ENCODE results near the gene ZDHHC14.
"Not testable (repeated sequence)": the region's sequence is repeated elsewhere in the genome, so short reads cannot be mapped to it uniquely, and the experiment has no call there.

Gene ZDHHC14

DNA sequence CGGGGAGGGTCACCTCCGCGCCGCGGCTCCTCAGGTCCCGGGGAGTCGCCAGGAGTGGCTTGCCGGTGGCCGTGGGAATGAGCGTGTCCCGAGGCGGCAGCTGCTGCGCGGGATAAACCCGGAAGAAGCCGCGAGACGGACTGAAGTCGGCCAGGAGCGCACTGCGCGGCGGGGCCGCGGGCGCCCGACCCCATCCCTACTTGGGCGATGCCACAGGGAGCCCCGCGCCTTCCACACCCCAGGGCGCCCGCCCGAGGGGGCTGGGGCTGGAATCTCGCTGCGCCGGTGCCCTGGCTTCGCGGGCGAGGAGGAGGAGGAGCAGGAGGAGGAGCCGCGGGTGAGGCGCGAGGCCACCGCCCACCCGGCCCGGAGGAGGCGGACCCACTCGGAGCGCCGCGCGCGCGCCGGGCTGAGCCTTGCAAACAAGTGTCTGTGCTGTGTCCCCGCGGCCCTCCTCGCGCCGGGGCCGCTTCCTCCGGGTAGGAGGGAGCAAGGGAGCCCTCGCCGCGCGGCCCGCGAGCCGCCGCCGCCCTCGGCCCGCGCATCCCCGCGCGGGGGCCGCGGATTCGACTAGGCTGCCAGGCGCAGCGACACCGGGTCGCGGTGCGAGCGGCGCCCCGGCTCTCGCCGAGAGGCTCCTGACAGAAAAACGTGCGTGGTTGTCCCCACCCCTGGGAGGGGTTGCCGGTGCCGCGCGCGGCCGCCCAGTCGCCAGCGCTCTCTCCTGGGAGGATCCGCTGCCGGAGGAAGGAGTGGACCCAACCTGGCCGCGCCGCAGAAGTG is at the start of gene ZDHHC14:
Gene ZDHHC14, plus strand, starts transcription at position 412 of the 783 bp plus-strand sequence.
- DNase-seq: peak; percentile 95

DNA sequence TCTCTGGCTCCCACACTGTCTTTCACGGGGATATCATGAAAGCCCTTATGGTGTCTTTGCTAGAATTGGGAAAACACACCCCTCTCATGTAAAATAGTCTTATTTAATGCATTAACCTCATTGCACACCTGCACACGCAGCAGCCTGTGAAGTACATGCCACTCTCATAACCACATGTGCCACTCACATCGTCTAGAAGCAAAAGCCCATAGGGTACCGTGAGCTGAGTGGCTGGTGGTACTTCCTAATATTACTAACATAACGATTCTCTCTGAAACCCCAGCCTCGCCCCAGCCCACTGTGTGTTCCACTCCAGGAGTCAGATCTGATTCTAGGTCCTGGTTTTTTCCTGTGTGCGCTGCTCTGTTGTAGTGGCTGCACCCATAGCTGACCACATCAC is 48.2 kb upstream of the ZDHHC14 start:
- no peak for DNase-seq

DNA sequence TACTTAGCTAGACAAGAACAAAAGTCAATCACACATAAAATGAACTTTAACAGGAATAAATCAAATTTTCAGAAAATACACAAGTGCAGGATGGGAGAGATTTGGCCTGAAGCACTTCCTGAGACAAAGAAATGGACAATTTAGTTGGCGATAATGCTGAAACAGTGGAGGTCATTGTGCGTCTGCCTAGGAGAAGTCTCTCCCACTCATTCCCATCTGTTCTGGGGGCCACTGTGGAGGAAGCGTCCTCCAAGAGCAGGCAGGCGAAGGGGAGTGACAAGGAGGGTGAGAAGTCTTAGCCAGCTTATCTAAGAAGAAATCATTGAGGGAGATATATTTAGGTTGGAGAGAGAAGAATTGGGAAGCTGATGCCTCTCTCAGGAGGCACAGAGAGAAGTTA is 47.5 kb upstream of the ZDHHC14 start:
- no peak for DNase-seq

DNA sequence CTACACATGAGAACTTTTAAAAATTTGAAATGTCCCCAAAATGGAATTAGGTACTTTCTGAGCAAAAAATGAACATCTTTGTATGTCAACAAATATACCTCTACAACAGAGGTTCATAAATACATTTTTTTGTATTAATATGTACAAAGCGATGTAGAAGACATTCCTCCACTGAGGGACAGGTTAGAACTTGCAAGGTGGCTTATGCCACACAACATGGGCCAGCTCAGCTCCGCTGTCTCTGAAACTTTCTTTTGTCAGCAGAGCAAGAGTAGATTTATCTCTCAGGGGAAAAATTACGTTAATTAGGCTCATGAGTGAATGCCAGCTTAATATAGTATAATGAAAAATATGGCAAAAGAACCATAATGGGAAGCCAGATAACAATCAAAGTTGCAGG is 47.0 kb upstream of the ZDHHC14 start:
- no peak for DNase-seq

DNA sequence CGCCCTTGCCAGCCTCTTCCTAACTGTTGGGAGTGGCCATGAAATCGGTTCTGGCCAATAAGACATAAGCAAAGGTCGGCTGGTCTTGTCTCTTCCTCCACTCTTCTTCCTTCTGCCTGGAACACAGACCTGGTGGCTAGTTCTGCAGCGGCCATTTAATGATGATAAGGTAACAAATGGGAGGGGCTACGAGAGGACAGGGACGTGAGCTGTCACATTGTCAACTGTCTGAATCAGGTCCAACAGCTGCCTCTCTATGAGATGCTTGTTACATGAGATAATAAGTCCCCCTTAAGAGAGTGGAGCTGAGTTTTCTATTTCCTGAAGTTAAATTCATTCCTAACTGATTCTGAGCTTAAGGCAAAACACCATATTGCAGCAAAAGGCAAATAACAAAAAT is 45.2 kb upstream of the ZDHHC14 start:
- DNase-seq: no peak

DNA sequence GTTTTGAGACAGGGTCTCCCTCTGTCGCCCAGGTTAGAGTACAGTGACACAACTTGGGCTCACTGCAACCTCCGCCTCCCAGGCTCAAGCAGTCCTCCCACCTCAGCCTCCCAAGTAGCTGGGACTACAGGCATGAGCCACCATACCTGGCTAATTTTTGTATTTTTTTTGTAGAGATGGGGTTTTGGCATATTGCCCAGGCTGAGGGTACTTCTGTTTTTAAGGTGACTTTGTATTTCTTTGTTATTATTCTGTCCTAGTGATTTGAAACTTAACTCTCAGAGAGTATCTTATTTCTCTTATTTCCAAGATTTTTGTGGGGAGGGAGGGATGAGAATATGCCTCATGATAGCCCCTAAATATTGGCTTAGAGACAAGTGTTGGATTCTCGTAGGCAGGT is 43.7 kb upstream of the ZDHHC14 start:
- DNase-seq: not testable (repeated sequence)

DNA sequence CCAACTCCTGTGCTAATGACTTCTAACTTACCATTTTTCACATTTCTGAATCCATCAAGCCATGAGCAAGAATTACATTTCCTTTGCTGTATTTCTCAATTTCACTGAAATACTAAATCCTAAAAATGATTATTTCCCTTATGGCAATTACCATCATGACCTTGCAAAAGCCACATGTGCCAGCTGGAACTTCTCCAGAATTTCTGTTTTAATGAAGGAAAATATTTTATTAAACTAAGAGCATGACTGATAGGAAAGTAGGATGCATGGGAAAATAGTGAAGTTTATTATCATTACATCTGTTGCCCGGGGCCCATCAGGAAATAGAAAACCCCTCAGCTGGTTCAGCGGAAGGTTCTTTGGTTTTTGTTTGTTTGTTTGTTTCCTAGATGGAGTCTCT is 43.2 kb upstream of the ZDHHC14 start:
- DNase-seq: no peak

DNA sequence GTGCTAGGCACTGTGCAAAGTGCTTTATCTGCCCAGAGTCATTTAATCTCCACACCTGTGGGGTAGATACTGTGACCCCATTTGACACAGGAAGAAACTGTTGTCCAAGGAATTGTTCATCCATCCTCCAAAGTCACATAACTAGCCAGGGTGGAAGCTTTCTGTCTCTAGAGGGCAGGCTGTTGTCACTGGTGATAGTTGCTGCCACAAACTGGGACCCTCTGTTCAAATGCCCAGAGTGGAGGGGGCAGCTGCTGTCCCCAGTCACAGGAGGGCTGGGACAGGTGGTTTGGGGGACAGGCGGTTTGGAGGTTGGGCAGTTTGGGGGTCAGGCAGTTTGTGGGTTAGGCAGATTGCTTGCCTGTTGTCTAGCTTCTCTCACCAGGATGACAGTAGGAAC is 41.6 kb upstream of the ZDHHC14 start:
- no peak for DNase-seq

DNA sequence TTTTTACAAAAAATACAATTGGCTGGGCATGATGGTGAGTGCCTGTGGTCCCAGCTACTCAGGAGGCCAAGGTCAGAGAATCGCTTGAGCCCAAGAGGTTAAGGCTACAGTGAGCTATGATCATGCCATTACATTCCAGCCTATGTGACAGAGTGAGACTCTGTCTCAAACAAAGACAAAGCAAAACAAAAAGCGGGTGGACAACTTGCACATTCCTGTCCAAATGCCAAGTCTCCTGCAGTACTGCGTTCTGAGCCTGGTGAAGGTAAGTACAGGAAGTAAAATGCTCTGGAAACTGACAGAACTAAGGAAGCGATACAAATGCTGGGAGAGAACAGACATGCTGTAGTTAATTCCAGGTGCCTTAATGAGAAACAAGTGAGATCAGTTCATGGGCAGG is 37.3 kb upstream of the ZDHHC14 start:
- no peak for DNase-seq

DNA sequence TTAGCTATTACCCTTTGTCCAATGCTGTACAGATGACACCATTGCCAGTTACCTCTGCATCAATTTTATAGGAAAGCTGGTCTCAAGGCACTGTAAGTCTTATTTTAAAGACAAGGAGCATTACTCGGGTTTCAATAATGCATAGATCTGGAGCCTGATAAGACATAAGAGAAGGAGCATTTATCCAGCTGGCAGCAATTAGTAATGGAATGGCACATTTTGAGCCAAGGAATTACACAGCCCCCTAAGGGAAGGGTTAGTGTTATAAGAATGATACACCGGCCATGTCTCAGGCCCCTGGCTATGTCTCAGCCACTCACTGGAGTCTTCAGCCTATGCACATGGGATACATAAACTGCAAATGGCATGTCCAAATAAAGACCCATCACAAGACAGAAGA is 34.6 kb upstream of the ZDHHC14 start:
- DNase-seq: no peak

DNA sequence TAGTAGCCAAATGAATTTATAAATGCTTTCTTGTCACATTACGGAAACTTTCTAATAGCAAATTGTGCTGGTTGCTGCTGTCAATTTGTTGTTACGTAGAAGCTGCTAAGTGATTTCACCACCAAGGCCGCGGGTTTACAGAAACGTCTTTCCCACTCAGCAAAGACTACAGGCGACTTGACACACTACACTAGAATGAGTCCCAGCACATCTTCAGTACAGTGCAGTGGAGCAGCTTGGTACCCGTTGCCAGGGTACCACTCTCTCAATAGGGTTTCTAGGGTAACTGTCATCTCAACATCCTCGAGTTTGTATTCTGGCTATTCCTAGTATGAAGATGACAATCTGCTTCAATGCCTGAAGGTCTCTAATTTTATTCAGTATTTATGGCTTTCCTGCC is 22.7 kb upstream of the ZDHHC14 start:
- no peak for DNase-seq

DNA sequence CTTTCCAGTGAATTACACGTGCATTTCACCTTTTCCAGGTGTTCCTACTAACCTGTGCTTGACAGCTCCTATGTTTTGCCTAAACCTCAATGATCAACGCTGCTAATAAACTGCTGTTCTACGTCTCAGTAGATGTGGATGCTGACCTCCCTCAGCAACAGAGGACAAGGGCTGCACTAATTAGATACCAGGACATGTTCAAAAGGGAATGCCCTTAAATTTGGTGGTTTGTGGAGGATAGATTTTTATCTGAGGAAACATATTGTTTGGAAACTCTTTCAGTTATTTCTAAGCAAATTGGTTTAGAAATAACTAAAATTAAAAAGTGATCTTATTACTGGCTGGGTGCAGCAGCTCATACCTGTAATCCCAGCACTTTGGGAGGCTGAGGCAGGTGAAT is 19.1 kb upstream of the ZDHHC14 start:
- DNase-seq: no peak

DNA sequence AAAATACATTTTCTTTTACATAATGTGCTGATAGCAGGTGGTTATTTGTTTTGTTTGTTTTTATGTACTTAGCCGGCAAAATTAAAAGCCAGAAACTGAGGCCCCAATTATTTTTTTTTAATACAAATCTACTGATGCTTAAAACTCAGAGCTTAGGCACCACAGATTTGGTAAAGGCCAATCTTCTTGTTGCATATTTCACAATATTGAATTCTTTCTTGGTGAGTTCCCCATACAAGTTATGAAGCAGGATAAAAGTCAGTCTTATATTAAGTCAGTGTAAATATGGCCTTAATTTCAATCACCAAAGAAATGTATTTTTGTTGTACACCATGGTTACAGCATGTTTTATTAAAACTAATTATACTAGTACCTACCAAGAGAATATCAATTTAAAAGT is 16.3 kb upstream of the ZDHHC14 start:
- DNase-seq: no peak

DNA sequence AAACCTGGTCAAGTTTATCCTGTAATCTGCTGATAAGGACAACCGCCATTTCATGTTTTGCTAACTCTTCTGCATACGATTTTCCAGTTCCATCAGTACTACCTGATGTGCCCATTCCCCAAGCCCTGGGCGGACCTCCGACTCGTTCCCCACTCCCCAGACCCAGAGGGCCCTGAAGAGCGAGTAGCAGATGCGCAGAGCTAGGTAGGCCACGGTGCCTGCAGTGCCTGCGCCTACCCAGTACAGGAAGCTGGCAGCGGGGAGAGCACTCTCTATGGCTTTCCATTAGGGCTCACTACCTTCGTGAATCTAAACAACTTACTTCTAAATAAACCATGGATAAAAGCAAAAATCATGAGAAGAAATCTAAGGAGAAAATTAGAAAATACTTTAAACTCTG is 14.3 kb upstream of the ZDHHC14 start:
- no peak for DNase-seq

DNA sequence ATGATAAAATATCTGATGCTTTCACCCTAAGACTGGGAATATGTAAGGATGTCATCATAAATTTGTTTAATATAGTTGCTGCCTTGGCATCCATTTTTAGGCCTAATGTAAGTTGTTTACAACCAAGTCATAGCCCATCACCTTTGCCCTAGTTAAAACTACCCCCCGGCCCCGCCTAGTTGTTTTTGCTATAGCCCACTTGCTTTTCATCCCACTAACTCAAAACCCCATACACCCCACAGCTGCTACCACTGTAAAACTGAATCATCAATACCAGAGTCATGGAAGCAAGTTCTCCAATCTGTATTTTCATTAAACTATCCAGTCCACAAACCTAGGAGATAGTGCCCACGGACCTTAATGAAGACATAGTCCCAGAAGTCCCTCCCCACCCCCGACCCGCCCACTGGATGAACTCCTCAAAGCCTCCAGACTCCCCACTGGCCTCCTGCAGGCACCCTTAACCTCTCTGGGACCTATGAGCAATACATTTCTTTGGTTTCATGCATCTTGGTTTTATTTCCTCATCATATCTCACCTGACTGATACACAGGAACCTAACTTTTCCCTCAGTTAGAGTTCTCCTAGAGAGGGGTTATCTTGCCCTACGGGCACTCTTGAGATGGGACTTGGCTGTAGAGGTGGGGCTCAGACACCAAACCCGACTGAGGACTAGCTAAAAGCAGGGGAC is 12.5 kb upstream of the ZDHHC14 start:
- no peak for DNase-seq

DNA sequence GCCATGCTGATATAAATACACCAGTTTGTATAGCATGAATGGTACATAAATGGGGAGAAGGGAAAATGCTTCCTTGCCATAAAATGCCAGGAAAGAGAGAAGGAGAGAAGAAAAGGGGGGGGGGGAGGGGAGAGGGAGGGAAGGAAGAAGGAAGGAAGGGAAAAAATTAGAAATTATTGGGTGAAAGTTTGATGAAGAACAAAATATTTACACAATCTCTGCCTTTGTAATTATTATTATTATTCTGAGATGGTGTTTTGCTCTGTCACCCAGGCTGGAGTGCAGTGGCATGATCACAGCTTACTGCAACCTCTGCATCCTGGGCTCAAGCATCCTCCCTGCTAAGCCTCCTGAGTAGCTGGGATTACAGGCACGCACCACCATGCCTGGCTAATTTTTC is 10.2 kb upstream of the ZDHHC14 start:
- no peak for DNase-seq

DNA sequence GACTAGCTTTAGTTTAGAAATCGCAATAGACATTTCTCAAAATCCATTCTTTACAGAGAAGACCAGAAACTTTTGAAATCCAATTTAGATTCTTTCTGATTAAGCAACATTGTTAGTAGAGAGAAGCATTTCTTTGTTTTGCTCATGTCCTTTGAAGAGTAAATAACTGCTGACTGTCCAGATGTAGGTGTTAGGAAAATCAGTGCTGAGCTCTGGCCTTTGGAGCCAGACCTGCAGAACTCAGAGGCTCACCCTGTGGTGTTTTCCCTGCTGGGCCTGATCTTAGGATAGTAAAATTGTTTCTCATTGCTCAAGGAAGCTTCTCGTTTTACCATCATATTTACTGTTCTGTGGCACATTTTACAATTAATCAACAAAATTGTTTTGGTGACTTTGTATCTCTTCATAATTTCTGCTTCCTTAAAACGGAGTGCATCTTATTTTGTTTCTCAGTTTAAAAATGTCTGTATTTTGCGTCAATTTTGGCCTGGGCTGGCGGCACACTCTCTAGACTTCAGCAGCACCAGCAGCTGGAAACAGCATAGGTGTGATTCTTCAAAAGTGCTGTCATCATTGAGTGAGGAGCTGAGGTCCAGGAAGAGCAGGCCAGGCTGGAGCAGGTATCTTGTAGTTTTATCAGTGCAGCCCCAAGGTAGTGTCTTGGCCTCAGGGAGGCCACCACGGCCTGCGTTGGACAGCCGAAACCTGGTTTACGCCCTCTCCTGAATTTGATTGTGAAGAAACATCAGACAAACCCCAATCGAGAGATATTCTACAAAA is 8.3 kb upstream of the ZDHHC14 start:
- DNase-seq: no peak

DNA sequence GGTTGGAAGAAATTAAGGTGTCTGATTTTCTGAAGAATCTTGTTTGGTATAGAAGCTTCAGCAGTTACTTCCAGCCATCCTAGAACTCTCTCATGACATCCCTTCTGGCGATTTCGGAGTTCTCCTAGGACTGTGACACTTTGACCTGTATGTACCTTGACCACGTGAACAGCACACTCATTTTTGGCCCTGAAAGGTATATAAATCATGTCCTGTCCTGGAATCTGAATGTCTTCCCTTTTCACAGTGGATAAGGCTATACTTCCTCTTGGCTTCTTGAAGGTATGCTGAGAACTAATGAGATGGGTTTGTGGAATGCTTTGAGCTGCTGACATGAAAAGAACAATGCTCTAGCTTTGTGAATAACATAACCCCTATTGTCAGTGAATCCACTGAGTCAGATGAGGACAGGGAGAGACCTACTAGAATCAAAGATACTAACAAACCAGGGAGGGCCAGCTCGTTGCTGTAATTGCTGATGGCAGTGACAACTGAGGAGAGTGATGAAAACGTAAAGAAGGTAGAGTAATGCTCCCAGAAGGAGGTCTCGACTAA is 6.0 kb upstream of the ZDHHC14 start:
- peak; percentile 19 for DNase-seq

DNA sequence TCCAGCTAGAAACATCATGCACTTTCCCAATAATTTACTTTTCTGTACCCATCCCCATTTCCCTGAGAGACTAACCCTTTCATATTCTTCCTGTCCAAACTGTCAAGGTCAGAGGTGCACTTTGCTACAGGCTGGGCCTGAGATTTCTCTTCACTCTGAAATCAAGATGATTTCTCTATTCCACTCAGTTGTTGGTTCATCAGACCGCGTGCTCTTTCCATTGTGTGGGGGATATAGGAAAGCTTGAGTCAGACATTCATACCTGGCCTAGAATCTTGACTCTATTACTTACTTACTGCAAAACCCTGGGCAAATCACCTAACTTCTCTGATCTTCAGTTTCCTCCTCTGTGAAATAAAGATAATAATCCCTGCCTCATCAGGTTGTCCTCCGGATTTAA is 4.7 kb upstream of the ZDHHC14 start:
- no peak for DNase-seq

DNA sequence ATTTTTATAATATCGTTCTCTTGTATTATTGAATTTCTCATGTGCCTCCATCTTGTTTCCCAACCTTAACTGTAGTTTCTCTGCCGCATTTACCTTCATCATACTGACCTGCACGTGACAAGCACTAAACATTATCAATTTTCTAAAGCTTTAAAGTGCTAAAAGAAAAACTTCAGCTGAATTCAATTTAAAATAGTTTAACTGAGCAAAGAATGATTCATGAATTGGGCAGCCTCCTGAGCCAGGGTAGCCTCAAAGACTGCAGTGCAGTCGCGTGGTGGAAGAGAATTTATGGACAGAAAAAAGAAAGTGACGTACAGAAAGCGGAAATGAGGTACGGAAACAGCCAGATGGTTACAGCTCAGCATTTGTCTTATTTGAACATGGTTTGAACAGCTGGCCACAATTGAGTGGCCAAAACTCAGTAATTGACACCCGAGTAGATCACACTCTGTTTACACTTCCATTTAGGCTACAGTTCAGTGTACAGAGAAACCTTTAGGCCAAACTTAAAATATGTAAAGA is 4.2 kb upstream of the ZDHHC14 start:
- no peak for DNase-seq

DNA sequence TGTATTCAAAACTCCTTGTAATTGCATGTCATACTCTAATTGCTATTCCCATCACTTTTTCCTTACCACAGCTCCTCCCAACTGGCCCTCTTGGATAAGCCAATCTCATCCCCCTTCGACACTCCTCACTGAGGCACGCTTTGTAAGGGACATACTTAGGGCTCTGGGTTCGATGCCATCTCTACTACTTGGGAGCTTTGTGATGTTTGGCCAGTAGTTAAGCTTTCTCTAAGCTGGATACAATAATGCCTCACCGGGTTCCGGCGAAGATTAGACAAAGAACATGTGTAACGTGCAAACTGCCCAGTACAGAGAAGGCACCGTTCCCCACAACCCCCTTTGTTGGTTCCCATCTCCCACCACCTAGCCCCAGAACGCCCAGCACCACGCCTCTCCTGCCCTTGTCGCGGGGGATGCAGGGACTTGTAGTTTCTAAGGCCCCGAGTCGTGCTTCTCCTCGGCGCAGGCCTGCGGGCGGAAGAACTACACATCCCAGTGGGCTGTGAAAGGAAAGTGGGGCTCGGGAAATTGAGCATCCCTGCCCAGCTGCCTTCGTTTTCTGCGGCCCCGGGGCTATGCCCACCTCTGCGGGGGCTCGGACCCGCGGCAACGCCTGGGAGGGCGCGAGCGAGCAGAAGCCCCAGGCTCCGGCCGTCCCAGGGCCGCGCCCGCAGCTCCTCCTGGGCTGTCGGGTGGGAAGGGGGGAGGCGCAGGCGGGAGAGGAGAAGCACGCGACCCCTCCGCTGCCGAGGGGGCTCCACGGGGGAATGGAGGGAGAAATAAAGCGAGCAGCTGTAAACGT is 1.1 kb upstream of the ZDHHC14 start:
- DNase-seq: peak; percentile 98

DNA sequence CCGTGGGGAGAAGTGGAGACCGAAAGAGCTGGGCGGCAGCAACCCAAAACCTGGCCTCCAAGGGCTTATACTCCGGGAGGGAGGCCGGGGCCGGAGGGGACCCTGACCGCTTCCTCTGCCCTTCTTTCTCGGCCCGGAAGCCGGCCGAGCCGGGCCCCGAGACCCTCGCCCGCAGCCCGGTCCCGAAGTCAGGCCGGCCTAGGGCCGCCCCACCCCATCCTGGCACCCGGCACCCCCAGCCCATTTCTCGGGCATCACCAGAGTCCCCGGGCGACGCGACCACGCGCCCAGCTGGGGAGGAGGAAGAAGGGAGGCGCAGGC is 572 bp upstream of the ZDHHC14 start:
- DNase-seq: no peak

Data from eye (tissue), 1 donor.